Smooth muscle cell (in vitro differentiated cells): ENCODE data around the gene KRT76. TPM values are rescaled to one million over a fixed set of nuclear protein-coding genes. Genes with fewer than 3 reads are reported as not detected.

Source experiments
- DNase-seq: peaks from one replicate; lab custom pipeline; 2025; ENCODE audit not compliant: unreplicated experiment; lab: John Stamatoyannopoulos, UW
- H2AFZ ChIP-seq: fragments of 200-600 bp; sonication (generic); 2 replicates; pipeline ENCODE4 v1.6.0; 2016; ENCODE audit warnings: antibody characterized with exemption, low read depth, mild to moderate bottlenecking
- H3F3A ChIP-seq: fragments of 200-600 bp; sonication (generic); 2 replicates; pipeline ENCODE4 v1.6.0; 2017; ENCODE audit warnings: antibody characterized with exemption, low read depth
- H3K27ac ChIP-seq: fragments of 200-600 bp; sonication (generic); 2 replicates; pipeline ENCODE4 v1.5.1; 2016; ENCODE audit warnings: low read depth, mild to moderate bottlenecking
- H3K27me3 ChIP-seq: fragments of 200-600 bp; sonication (generic); 2 replicates; pipeline ENCODE4 v1.6.1; 2016; ENCODE audit warnings: low read depth, mild to moderate bottlenecking
- H3K36me3 ChIP-seq: fragments of 200-600 bp; sonication (generic); 2 replicates; pipeline ENCODE4 v1.5.1; 2016; ENCODE audit warnings: low read depth
- H3K4me1 ChIP-seq: fragments of 200-600 bp; sonication (generic); 2 replicates; pipeline ENCODE4 v1.5.1; 2016; ENCODE audit warnings: low read depth
- H3K4me2 ChIP-seq: fragments of 200-600 bp; sonication (generic); 2 replicates; pipeline ENCODE4 v1.6.0; 2016; ENCODE audit warnings: mild to moderate bottlenecking
- H3K4me3 ChIP-seq: fragments of 200-600 bp; sonication (generic); 2 replicates; pipeline ENCODE4 v1.5.1; 2016; ENCODE audit warnings: mild to moderate bottlenecking
- H3K79me2 ChIP-seq: fragments of 200-600 bp; sonication (generic); 2 replicates; pipeline ENCODE4 v1.6.0; 2016; ENCODE audit warnings: low read depth, mild to moderate bottlenecking
- H3K9ac ChIP-seq: fragments of 200-600 bp; sonication (generic); 2 replicates; pipeline ENCODE4 v1.6.0; 2016; ENCODE audit warnings: low read depth
- H3K9me3 ChIP-seq: fragments of 200-600 bp; sonication (generic); replicated peaks from 2 replicates; pipeline ENCODE4 v1.5.1; 2016; ENCODE audit warnings: low read depth
- H4K20me1 ChIP-seq: fragments of 200-600 bp; sonication (generic); 2 replicates; pipeline ENCODE4 v1.6.0; 2016; ENCODE audit warnings: low read depth
- CTCF ChIP-seq: fragments of 200-600 bp; sonication (generic); IDR thresholded peaks from 2 replicates; pipeline ENCODE4 v1.5.1; 2017; ENCODE audit warnings: borderline replicate concordance, mild to moderate bottlenecking, antibody characterized with exemption; ENCODE audit not compliant: insufficient read depth, poor library complexity, severe bottlenecking
- WGBS: methylation state at CpG from one replicate; pipeline ENCODE4 v1.1.7; 2016; ENCODE audit warnings: low lambda C conversion rate; 5-methylcytosine and 5-hydroxymethylcytosine counted together
- polyA plus RNA-seq: library from polyadenylated mRNA; unstranded; fragments of >200 nt; fragmentation: Nextera tagmentation; extraction: Ambion mirVana; gene quantifications from 2 replicates; pipeline ENCODE4 v1.2.1, GENCODE V29; 2016
- total RNA-seq: library from RNA; depleted of rRNA; stranded (reverse); fragments of >200 nt; gene quantifications from 2 replicates; pipeline ENCODE4 v1.2.3, GENCODE V29; 2014

KRT76 gene
- total and polyA plus RNA-seq, 2 experiments from 2014 or later, result not detected

DNA sequence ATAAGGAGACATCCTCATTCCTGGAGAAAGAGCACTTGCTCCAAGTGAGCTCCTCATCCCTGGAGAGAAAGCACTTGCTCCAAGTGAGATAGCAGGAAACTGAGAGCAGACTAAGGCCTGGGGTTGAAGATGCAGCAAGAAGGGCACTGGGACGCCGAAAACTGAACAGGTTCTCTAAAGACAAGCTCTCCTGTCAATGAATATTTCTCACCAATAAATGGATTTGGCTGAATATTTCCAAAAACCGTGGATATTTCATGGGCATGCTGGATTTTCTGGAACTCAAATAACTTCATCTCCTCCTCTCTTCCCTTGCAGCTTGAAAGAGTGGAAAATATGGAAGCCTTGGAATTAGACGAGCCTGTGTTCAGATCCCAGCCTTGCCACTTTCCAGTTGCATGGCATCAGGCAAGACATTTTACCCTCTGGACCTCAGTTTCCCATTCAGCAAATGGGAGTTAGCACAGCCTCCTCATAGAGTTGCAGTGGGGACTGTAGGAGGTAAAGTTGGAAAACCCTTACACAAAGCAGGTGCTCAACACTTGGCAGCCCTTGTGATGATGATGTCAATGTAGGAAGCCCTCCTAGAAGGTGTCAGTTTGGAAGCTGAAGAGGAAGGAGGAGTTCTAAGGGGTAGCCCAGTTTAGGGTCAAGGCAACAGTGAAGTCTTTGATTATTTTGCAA, 4.4 kb upstream of the KRT76 start:
- H3F3A ChIP-seq, result no peaks in the 10 kb centered on the region
- 70% methylated on average over 4 of the region's 4 CpGs for WGBS
- H3K4me2 ChIP-seq, result no peak overlapping the region
- H3K4me3 ChIP-seq, result no peak overlapping the region
- no peak overlapping the region for H3K9ac ChIP-seq
- no peaks in the 10 kb centered on the region for H3K9me3 ChIP-seq
- no peak overlapping the region for H2AFZ ChIP-seq
- no peak for DNase-seq
- no peaks in the 10 kb centered on the region for H3K79me2 ChIP-seq
- H3K27me3 ChIP-seq, result peaks cover 52% of the 10 kb centered on the region
- H3K4me1 ChIP-seq, result no peaks in the 10 kb centered on the region
- H4K20me1 ChIP-seq, result no peaks in the 10 kb centered on the region
- H3K27ac ChIP-seq, result no peak overlapping the region
- H3K36me3 ChIP-seq, result no peaks in the 10 kb centered on the region
- TF ChIP-seq CTCF, result no peak

DNA sequence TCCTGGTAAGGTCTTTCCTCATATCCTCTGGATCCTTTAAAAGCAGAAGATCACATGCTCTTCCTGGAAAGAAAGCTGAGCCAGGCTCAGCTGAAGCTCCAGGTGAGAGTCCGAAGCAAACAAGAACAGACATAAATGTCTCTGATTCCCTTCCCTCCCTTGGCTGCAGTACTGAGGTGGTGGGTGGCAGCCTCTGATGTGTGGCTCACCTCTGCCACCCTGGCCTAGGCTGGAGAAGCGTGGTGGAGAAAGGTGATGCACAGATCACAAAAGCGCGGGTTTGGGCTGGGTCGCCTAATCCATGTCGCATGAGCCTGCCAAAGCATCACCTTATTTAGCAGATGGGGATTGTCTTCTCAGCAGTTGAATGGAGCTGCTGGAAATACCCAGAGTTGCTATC, 2.8 kb upstream of the KRT76 start:
- no peak for DNase-seq
- Histone ChIP-seq H3K27me3 (peaks cover 67% of the 10 kb centered on the region), H2AFZ (no peak overlapping the region), H3K4me2 (no peak overlapping the region), H3K4me1 (no peaks in the 10 kb centered on the region), H4K20me1 (no peaks in the 10 kb centered on the region), H3K9me3 (no peaks in the 10 kb centered on the region), H3K79me2 (no peaks in the 10 kb centered on the region), H3K9ac (no peak overlapping the region), H3K4me3 (no peak overlapping the region), H3K36me3 (no peaks in the 10 kb centered on the region), H3F3A (no peaks in the 10 kb centered on the region), H3K27ac (no peak overlapping the region)
- 90% methylated on average over 6 of the region's 6 CpGs for WGBS
- no peak for TF ChIP-seq CTCF

DNA sequence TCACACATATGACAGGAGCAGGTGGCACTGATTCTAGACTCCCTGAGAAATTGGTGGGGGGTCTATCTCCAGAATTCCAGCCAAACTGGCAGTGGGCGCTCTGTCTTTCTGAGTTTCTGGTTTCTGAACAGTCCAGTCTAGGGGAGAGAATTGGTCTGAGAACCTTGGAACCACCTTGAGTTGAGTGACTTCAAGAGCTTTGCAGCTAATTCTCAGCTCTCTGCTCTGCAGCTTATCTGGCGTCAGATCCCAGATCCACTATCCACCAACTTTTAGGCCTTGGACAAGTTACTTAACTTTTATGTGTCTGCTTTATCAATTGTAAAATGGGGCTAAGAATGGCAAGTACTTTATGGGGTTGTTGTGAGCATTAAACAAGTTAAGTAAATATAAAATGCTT, 1.7 kb upstream of the KRT76 start:
- Histone ChIP-seq H4K20me1 (no peaks in the 10 kb centered on the region), H3K9me3 (no peaks in the 10 kb centered on the region), H3K36me3 (no peaks in the 10 kb centered on the region), H3F3A (no peaks in the 10 kb centered on the region), H3K27me3 (peaks cover 75% of the 10 kb centered on the region), H3K9ac (no peak overlapping the region), H2AFZ (no peak overlapping the region), H3K4me2 (no peak overlapping the region), H3K27ac (no peak overlapping the region), H3K4me3 (no peak overlapping the region), H3K79me2 (no peaks in the 10 kb centered on the region), H3K4me1 (no peaks in the 10 kb centered on the region)
- no peak for TF ChIP-seq CTCF
- WGBS, result 93% methylated on average over 2 of the region's 2 CpGs
- no peak for DNase-seq

GRCh38 chr12:52777566-52777965, 421 bp upstream of the KRT76 start:
- DNase-seq, result no peak
- no peaks in the 10 kb centered on the region for H3K9me3 ChIP-seq
- no peak for TF ChIP-seq CTCF
- WGBS, result 94% methylated on average over 4 of the region's 4 CpGs
- H3K4me3 ChIP-seq, result no peak overlapping the region
- no peaks in the 10 kb centered on the region for H3K79me2 ChIP-seq
- no peak overlapping the region for H3K9ac ChIP-seq
- H3K4me1 ChIP-seq, result no peaks in the 10 kb centered on the region
- no peak overlapping the region for H3K4me2 ChIP-seq
- peaks cover 78% of the 10 kb centered on the region for H3K27me3 ChIP-seq
- H3K27ac ChIP-seq, result no peak overlapping the region
- no peaks in the 10 kb centered on the region for H3F3A ChIP-seq
- H4K20me1 ChIP-seq, result no peaks in the 10 kb centered on the region
- H3K36me3 ChIP-seq, result no peaks in the 10 kb centered on the region
- H2AFZ ChIP-seq, result no peak overlapping the region
